Frontal cortex (tissue), 4 donors: Measurements from ENCODE around the gene SLC25A18. TPM values are rescaled to one million over a fixed set of nuclear protein-coding genes. Genes with fewer than 3 reads are reported as not detected.
A peak's percentile ranks its signal among the peaks of the same experiment; 100 is the strongest.

ENCODE experiments used
- DNase-seq, 2 donors: peaks; one replicate each; pipeline ENCODE4 v3.0.0; 2012; ENCODE audit warnings: low spot score in 2 of 2
- FAIRE-seq: peaks from 2 replicates; lab custom pipeline; 2012; peaks lifted over from hg19 to GRCh38; lab: Jason Lieb, UNC
- total RNA-seq: library from RNA; depleted of rRNA; stranded (reverse); fragments of >200 nt; gene quantifications from one replicate; pipeline ENCODE4 v1.2.3, GENCODE V29; 2014
- donor health status: control.
- donor health status: control.
- donor health status: control.

The SLC25A18 gene
- total RNA-seq, 1 donor from 2014 or later = 4.1 TPM

GRCh38 chr22:17566776-17567175, 3.5 kb downstream of the SLC25A18 start:
- no peak for FAIRE-seq
- no peak for DNase-seq

GRCh38 chr22:17569971-17570511, 6.7 kb downstream of the SLC25A18 start:
- FAIRE-seq = no peak
- no peak for DNase-seq

- peak in 1 of 2 donors; percentile 70 for DNase-seq
- no peak for FAIRE-seq
Measured at GRCh38 chr22:17570851-17571631, 7.7 kb downstream of the SLC25A18 start.

GRCh38 chr22:17575151-17575550, 11.9 kb downstream of the SLC25A18 start:
- no peak for DNase-seq
- FAIRE-seq = no peak

GRCh38 chr22:17575681-17576080, 12.4 kb downstream of the SLC25A18 start:
- FAIRE-seq = no peak
- DNase-seq = no peak

- no peak for FAIRE-seq
- no peak for DNase-seq
Measured at GRCh38 chr22:17576470-17576869, 13.2 kb downstream of the SLC25A18 start.

GRCh38 chr22:17578136-17578754, 14.9 kb downstream of the SLC25A18 start:
- FAIRE-seq (no peak), DNase-seq (no peak)

- DNase-seq (no peak), FAIRE-seq (no peak)
Measured at GRCh38 chr22:17579535-17579981, 16.3 kb downstream of the SLC25A18 start.

- FAIRE-seq = no peak
- DNase-seq = no peak
Measured at GRCh38 chr22:17580441-17581031, 17.2 kb downstream of the SLC25A18 start.

GRCh38 chr22:17581056-17581455, 17.8 kb downstream of the SLC25A18 start:
- no peak for FAIRE-seq
- no peak for DNase-seq

GRCh38 chr22:17581631-17582030, 18.3 kb downstream of the SLC25A18 start:
- DNase-seq = no peak
- FAIRE-seq = no peak

GRCh38 chr22:17583151-17583550, 19.9 kb downstream of the SLC25A18 start:
- no peak for DNase-seq
- FAIRE-seq = no peak

- FAIRE-seq = no peak
- DNase-seq = no peak
Measured at GRCh38 chr22:17586831-17587440, 23.6 kb downstream of the SLC25A18 start.

GRCh38 chr22:17587629-17588028, 24.3 kb downstream of the SLC25A18 start:
- FAIRE-seq (no peak), DNase-seq (no peak)

- no peak for DNase-seq
- no peak for FAIRE-seq
Measured at GRCh38 chr22:17588606-17589005, 25.3 kb downstream of the SLC25A18 start.

- FAIRE-seq (no peak), DNase-seq (no peak)
Measured at GRCh38 chr22:17589810-17590375, 26.6 kb downstream of the SLC25A18 start.

- DNase-seq = no peak
- FAIRE-seq = no peak
Measured at GRCh38 chr22:17590586-17590985, 27.3 kb downstream of the SLC25A18 start.

GRCh38 chr22:17592201-17592600, 28.9 kb downstream of the SLC25A18 start:
- FAIRE-seq (no peak), DNase-seq (no peak)

GRCh38 chr22:17596226-17596625, 32.9 kb downstream of the SLC25A18 start:
- no peak for FAIRE-seq
- no peak for DNase-seq

GRCh38 chr22:17597217-17597616, 33.9 kb downstream of the SLC25A18 start:
- no peak for FAIRE-seq
- DNase-seq = no peak
